Spleen (tissue), 11 donors: ENCODE measurements around the gene ATP6V0B. TPM values are rescaled to one million over a fixed set of nuclear protein-coding genes. Genes with fewer than 3 reads are reported as not detected.

Source experiments
- DNase-seq: peaks from one replicate; pipeline ENCODE4 v3.0.0-alpha.2; 2020
- H3K27ac ChIP-seq, 8 donors: fragments of 200-600 bp; sonication (generic) in 7 of 8; 1 replicate in 4 of 8; 2 replicates in 4 of 8; pipeline versions ENCODE4 v1.5.0 to v1.8.0; 2016 to 2021; ENCODE audit warnings: inconsistent platforms in 4 of 8, mild to moderate bottlenecking in 4 of 8, moderate library complexity in 1 of 8
- H3K27me3 ChIP-seq, 7 donors: fragments of 200-600 bp; sonication (generic) in 6 of 7; replicated peaks in 1 of 7; 1 replicate in 4 of 7; 2 replicates in 3 of 7; pipeline versions ENCODE4 v1.5.0 to v1.8.0; 2016 to 2021; ENCODE audit warnings: inconsistent platforms in 3 of 7, mild to moderate bottlenecking in 1 of 7
- H3K36me3 ChIP-seq, 6 donors: fragments of 200-600 bp; sonication (generic) in 5 of 6; 1 replicate in 4 of 6; 2 replicates in 2 of 6; pipeline versions ENCODE4 v1.5.0 to v1.8.0; 2016 to 2021; ENCODE audit warnings: inconsistent platforms in 2 of 6
- H3K4me1 ChIP-seq, 6 donors: fragments of 200-600 bp; sonication (generic) in 5 of 6; 1 replicate in 3 of 6; 2 replicates in 3 of 6; pipeline versions ENCODE4 v1.5.0 to v1.8.0; 2016 to 2021; ENCODE audit warnings: inconsistent platforms in 3 of 6
- H3K4me3 ChIP-seq, 8 donors: fragments of 200-600 bp; sonication (generic) in 7 of 8; 1 replicate in 4 of 8; 2 replicates in 4 of 8; pipeline versions ENCODE4 v1.5.0 to v1.8.0; 2016 to 2021; ENCODE audit warnings: inconsistent platforms in 4 of 8, mild to moderate bottlenecking in 4 of 8, moderate library complexity in 2 of 8
- H3K9me3 ChIP-seq, 8 donors: fragments of 200-600 bp; sonication (generic) in 7 of 8; 1 replicate in 4 of 8; 2 replicates in 4 of 8; pipeline versions ENCODE4 v1.5.0 to v1.8.0; 2016 to 2021; ENCODE audit warnings: inconsistent platforms in 4 of 8
- CTCF ChIP-seq, 11 experiments: fragments of 200-600 bp in 7 of 11; fragments of 450-650 bp in 4 of 11; sonication (generic) in 4 of 11; IDR thresholded peaks in 8 of 11; conservative IDR thresholded peaks in 3 of 11; 1 replicate in 7 of 11; 2 replicates in 4 of 11; pipeline versions ENCODE4 v1.4.0 to v1.8.0; 2016 to 2021; ENCODE audit warnings: antibody characterized with exemption in 11 of 11, inconsistent platforms in 4 of 11, mild to moderate bottlenecking in 1 of 11
- POLR2A ChIP-seq, 3 donors: fragments of 450-650 bp; IDR thresholded peaks; one replicate each; pipeline ENCODE4 v1.5.1; 2017; ENCODE audit warnings: antibody characterized with exemption in 3 of 3, mild to moderate bottlenecking in 1 of 3
- POLR2AphosphoS5 ChIP-seq, 3 donors: sonication (generic); formaldehyde crosslinking; IDR thresholded peaks; one replicate each; pipeline ENCODE4 v1.5.1; 2017; ENCODE audit warnings: antibody characterized with exemption in 3 of 3
- WGBS, 5 donors: extraction: QIAGEN DNeasy Blood & Tissue Kit in 3 of 5; methylation state at CpG; one replicate each; pipeline versions ENCODE4 v1.1.5 to v1.1.7; 2013 to 2018; 5-methylcytosine and 5-hydroxymethylcytosine counted together
- intact Hi-C: fragments of 100-400 bp; cut with DNase I; formaldehyde crosslinking; loops from one replicate; pipeline ENCODE4 v1.15.0; 2023; ENCODE audit warnings: low total_unique reads
- polyA plus RNA-seq, 3 donors: library from polyadenylated mRNA; stranded (reverse); fragments of 200-250 nt; gene quantifications; one replicate each; pipeline ENCODE4 v1.2.1, GENCODE V29; 2013
- total RNA-seq, 7 donors: library from RNA; depleted of rRNA in 3 of 7; stranded (reverse); fragments of >200 nt in 3 of 7; fragmentation: NEBNext Ultra II Directional in 4 of 7; extraction: Animal tissue kit (Norgen Biotek cat#: 25700) in 4 of 7; gene quantifications; one replicate each; pipeline versions ENCODE4 v1.1.0 to v1.2.1, GENCODE V29; 2016 to 2021
- donor health status: healthy with polysubstance abuse.
- donor health status: DM: no; HTN: no; CAD: no; lungs with moderate emphysema.
- donor health status: DM: no; HTN: no; CAD: no.
- donor health status: Bipolar disorder and iron deficiency.
- donor health status: healthy.
- donor health status: DM: no; HTN: no; CAD: no.
- donor health status: DM: yes; HTN: yes; CAD: no.

ATP6V0B gene
- total and polyA plus RNA-seq, 10 donors: 124 to 219 (median 177) TPM

DNA sequence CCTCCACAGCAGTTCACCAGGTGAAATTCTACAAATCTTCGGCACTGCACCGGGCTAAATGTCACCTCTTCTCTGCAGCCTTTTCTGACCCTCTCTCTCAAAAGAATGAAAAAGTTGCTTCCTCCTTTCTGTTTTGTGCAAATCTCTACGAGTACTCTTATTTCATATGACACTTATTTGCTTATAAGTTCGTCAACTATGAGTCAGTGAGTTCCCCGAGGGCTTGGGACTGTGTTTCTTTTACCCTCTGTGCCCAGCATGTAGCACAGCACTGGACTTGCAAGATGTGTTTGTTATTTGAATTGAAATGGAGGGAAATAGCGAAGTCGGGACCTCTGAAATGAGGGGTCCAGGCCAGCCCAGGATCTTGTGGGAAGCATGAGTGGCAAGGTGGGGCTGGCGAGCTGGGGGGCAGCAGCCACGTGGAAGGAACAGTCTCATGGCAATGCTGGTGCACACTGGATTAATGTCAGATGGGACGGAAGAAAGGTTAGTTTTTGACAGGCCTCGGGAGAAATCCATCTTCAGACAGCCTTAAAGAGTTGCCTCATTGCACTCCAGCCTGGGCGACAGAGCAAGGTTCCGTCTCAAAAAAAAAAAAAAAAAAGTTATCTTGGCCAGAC, 50.3 kb downstream of the ATP6V0B start:
- DNase-seq: peak; percentile 50
- 79 to 89% (median 85%) methylated on average over 13 of the region's 13 CpGs for WGBS, 5 donors
- TF ChIP-seq CTCF (IDR thresholded peaks at IDR 0.05 in 8 of 11, conservative IDR thresholded peaks at IDR 0.05 in 3 of 11) (no peak), POLR2A (IDR thresholded peaks at IDR 0.05) (no peak), POLR2AphosphoS5 (IDR thresholded peaks at IDR 0.05) (no peak)
- Histone ChIP-seq H3K27me3 (no peaks in the 10 kb centered on the region), H3K9me3 (no peaks in the 10 kb centered on the region), H3K4me3 (no peak overlapping the region), H3K4me1 (peaks cover 5 to 32% (median 13%) of the 10 kb centered on the region in 6 donors), H3K27ac (peak overlapping the region in 1 of 8 donors; percentile 50), H3K36me3 (no peaks in the 10 kb centered on the region)
- intact Hi-C loops: no loop called here

GRCh38 chr1:44025816-44026215, 51.1 kb downstream of the ATP6V0B start:
- peaks cover 5 to 39% (median 15%) of the 10 kb centered on the region in 6 donors for H3K4me1 ChIP-seq
- peak; percentile 50 for DNase-seq
- no peak overlapping the region for H3K4me3 ChIP-seq
- no peaks in the 10 kb centered on the region for H3K9me3 ChIP-seq
- no peak for TF ChIP-seq CTCF (IDR thresholded peaks at IDR 0.05 in 8 of 11, conservative IDR thresholded peaks at IDR 0.05 in 3 of 11)
- TF ChIP-seq POLR2AphosphoS5 (IDR thresholded peaks at IDR 0.05): peak in 1 of 3 donors; percentile 14
- intact Hi-C loops: no loop called here
- no peaks in the 10 kb centered on the region for H3K36me3 ChIP-seq
- 69 to 92% (median 81%) methylated on average over 3 of the region's 3 CpGs for WGBS, 5 donors
- peak overlapping the region in 1 of 8 donors; percentile 50 for H3K27ac ChIP-seq
- H3K27me3 ChIP-seq: peaks cover 0 to 5% (median 0%) of the 10 kb centered on the region in 7 donors

GRCh38 chr1:44027320-44027719, 52.6 kb downstream of the ATP6V0B start:
- H3K4me1 ChIP-seq: peaks cover 5 to 51% (median 27%) of the 10 kb centered on the region in 6 donors
- no peak for TF ChIP-seq CTCF (IDR thresholded peaks at IDR 0.05 in 8 of 11, conservative IDR thresholded peaks at IDR 0.05 in 3 of 11)
- TF ChIP-seq POLR2AphosphoS5 (IDR thresholded peaks at IDR 0.05): no peak
- TF ChIP-seq POLR2A (IDR thresholded peaks at IDR 0.05): no peak
- H3K4me3 ChIP-seq: no peak overlapping the region
- DNase-seq: no peak
- WGBS, 5 donors: 89 to 97% (median 93%) methylated on average over 3 of the region's 3 CpGs
- H3K36me3 ChIP-seq: no peaks in the 10 kb centered on the region
- H3K27me3 ChIP-seq: peaks cover 0 to 15% (median 0%) of the 10 kb centered on the region in 7 donors
- no peak overlapping the region for H3K27ac ChIP-seq
- intact Hi-C loops: no loop called here
- no peaks in the 10 kb centered on the region for H3K9me3 ChIP-seq

Other genes with a start within 250 kb of the ATP6V0B start
- 1 to 10 TPM in 1 of 7 donors, under 1 TPM in 2, not detected in 4; 0.63 to 2.1 (median 0.81) TPM for gene ARTN, start 41.2 kb upstream of the ATP6V0B start, total RNA-seq
- 1 to 10 TPM in 1 of 3 donors, under 1 TPM in 2; 0.35 to 1.2 (median 0.52) TPM for gene ARTN, start 41.2 kb upstream of the ATP6V0B start, polyA plus RNA-seq
- gene IPO13, start 28.0 kb upstream of the ATP6V0B start, total RNA-seq: 10 to 100 TPM; 18.2 to 27.4 (median 22.6) TPM
- gene IPO13, start 28.0 kb upstream of the ATP6V0B start, polyA plus RNA-seq: 10 to 100 TPM; 10.5 to 19.4 (median 16.4) TPM
- 10 to 100 TPM; 22.9 to 36.5 (median 26.1) TPM for gene DPH2, start 5.0 kb upstream of the ATP6V0B start, total RNA-seq
- gene DPH2, start 5.0 kb upstream of the ATP6V0B start, polyA plus RNA-seq: 10 to 100 TPM; 15.7 to 24.6 (median 17.6) TPM
- gene B4GALT2, start 4.2 kb downstream of the ATP6V0B start, total RNA-seq: 10 to 100 TPM; 11.4 to 23.3 (median 13.2) TPM
- 10 to 100 TPM in 1 of 3 donors, 1 to 10 TPM in 2; 7.0 to 13.7 (median 7.7) TPM for gene B4GALT2, start 4.2 kb downstream of the ATP6V0B start, polyA plus RNA-seq
- gene CCDC24, start 16.6 kb downstream of the ATP6V0B start, total RNA-seq: 1 to 10 TPM; 3.3 to 7.0 (median 5.0) TPM
- 10 to 100 TPM in 2 of 3 donors, 1 to 10 TPM in 1; 7.5 to 25.9 (median 14.5) TPM for gene CCDC24, start 16.6 kb downstream of the ATP6V0B start, polyA plus RNA-seq
- gene SLC6A9, start 56.5 kb downstream of the ATP6V0B start, total RNA-seq: 1 to 10 TPM; 1.1 to 6.1 (median 3.0) TPM
- under 1 TPM; 0.26 to 0.86 (median 0.35) TPM for gene SLC6A9, start 56.5 kb downstream of the ATP6V0B start, polyA plus RNA-seq
- gene KLF17, start 143.9 kb downstream of the ATP6V0B start, total RNA-seq: under 1 TPM in 1 of 7 donors, not detected in 6; 0.26 TPM
- gene KLF17, start 143.9 kb downstream of the ATP6V0B start, polyA plus RNA-seq: not detected
- not detected for gene KLF18, start 166.7 kb downstream of the ATP6V0B start, total RNA-seq
- not detected for gene KLF18, start 166.7 kb downstream of the ATP6V0B start, polyA plus RNA-seq
- gene DMAP1, start 238.5 kb downstream of the ATP6V0B start, total RNA-seq: 10 to 100 TPM; 37.8 to 57.2 (median 46.7) TPM
- gene DMAP1, start 238.5 kb downstream of the ATP6V0B start, polyA plus RNA-seq: 10 to 100 TPM; 39.7 to 84.6 (median 68.1) TPM